ENCODE data around the gene ZNF624.

DNA sequence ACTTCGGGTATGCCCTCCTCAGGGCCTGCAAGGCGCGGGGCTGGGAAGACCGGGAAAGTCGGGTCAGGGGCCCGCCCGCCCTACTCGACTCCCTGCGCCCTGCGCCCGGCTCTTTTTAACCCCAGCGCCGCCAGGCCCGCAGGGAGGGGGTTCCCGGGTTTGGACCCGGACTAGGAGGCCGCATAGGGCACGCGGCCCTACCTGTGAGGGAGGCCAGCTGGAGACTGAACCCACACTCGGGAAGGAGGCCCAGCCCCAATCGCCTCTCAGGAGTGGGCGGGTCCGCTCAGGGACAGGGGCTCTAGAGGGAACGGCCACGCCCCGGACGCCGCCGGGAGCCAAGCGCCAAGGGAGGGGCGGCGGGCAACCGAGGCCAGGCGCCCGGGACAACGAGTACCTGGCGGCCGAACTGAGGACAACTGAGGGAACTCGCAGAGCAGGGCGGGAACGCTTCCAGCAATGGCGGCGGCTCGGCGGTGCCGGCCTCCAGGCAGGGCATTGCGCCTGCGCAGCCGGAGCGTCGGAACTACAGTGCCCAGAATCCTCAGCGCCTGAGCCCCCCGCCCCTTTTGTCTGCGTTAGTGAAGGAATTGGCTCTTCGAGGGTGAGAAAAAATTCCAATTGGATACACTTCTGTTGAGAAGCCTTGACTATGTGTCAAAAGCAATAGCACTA, at the start of gene ZNF624:
- TF ChIP-seq, protein P1, sequence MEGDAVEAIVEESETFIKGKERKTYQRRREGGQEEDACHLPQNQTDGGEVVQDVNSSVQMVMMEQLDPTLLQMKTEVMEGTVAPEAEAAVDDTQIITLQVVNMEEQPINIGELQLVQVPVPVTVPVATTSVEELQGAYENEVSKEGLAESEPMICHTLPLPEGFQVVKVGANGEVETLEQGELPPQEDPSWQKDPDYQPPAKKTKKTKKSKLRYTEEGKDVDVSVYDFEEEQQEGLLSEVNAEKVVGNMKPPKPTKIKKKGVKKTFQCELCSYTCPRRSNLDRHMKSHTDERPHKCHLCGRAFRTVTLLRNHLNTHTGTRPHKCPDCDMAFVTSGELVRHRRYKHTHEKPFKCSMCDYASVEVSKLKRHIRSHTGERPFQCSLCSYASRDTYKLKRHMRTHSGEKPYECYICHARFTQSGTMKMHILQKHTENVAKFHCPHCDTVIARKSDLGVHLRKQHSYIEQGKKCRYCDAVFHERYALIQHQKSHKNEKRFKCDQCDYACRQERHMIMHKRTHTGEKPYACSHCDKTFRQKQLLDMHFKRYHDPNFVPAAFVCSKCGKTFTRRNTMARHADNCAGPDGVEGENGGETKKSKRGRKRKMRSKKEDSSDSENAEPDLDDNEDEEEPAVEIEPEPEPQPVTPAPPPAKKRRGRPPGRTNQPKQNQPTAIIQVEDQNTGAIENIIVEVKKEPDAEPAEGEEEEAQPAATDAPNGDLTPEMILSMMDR (IDR thresholded peaks at IDR 0.05), result no peak
- peak; percentile 40 to 94 for TF ChIP-seq POLR2A (IDR thresholded peaks at IDR 0.05)

Data from thyroid gland (tissue), 4 donors.